Stomach (tissue), 4 donors: Measurements from ENCODE around the gene MED22.

Experiments used
- CTCF ChIP-seq, 7 experiments: fragments of 450-650 bp in 4 of 7; fragments of 200-600 bp in 3 of 7; sonication (generic) in 3 of 7; IDR thresholded peaks; one replicate each; pipeline ENCODE4 v1.5.1; 2016 to 2019; ENCODE audit warnings: antibody characterized with exemption in 7 of 7, control low read depth in 2 of 7, mild to moderate bottlenecking in 1 of 7
- EP300 ChIP-seq: sonication (generic); formaldehyde crosslinking; IDR thresholded peaks from one replicate; pipeline ENCODE4 v1.6.1; 2017; ENCODE audit warnings: antibody characterized with exemption

GRCh38 chr9:133377721-133378216 is 29.8 kb upstream of the MED22 start:
- TF ChIP-seq CTCF (IDR thresholded peaks at IDR 0.05) = no peak
- no peak for TF ChIP-seq EP300
